SK-N-MC (cell line): ENCODE data around the gene IL31.

Source experiments
- EZH2 ChIP-seq: fragments of 200-600 bp; sonication (generic); IDR thresholded peaks from one replicate; pipeline ENCODE4 v1.6.1; 2017; ENCODE audit warnings: antibody characterized with exemption
- FOXP2 ChIP-seq: optimal IDR thresholded peaks from 2 replicates; pipeline ENCODE3; 2011; ENCODE audit warnings: mild to moderate bottlenecking, moderate library complexity; ENCODE audit not compliant: insufficient read depth; ENCODE audit errors: extremely low read length, control extremely low read depth
- POLR2AphosphoS5 ChIP-seq: IDR thresholded peaks from 2 replicates; pipeline ENCODE4 v1.6.1; 2012; ENCODE audit warnings: mild to moderate bottlenecking, low read depth, low read length, borderline replicate concordance

DNA sequence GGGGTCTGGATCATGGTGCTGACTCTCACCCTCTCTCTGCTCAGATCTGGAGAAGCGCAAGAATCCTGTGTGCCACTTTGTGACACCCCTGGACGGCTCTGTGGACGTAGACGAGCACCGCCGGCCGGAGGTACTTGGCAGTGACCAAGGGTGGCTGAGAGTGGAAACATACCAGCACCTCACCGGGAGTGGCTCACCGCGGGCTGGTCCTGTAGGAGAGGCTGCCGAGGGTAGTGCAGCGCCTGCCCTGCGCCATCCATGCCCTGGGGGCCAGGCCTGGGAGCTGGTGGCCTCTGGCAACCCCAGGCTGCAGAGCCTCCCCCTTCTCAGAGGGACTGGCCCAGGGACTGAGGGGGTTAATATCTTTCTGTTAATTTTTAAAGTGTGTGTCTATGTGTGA, 46.2 kb downstream of the IL31 start:
- TF ChIP-seq POLR2AphosphoS5, result no peak
- no peak for TF ChIP-seq EZH2
- TF ChIP-seq FOXP2, result no peak
